HG03045 (cell line): ENCODE data around the gene GRPEL1.
A peak's percentile ranks its signal among the peaks of the same experiment; 100 is the strongest.
"Not testable (repeated sequence)": the region's sequence is repeated elsewhere in the genome, so short reads cannot be mapped to it uniquely, and the experiment has no call there.

Source experiments
- ATAC-seq: cut with Tn5 transposase; IDR thresholded peaks from one replicate; pipeline ENCODE4 v1.9.1; 2021; ENCODE audit warnings: mild to moderate bottlenecking, moderate library complexity; ENCODE audit not compliant: unreplicated experiment

GRPEL1 gene

DNA sequence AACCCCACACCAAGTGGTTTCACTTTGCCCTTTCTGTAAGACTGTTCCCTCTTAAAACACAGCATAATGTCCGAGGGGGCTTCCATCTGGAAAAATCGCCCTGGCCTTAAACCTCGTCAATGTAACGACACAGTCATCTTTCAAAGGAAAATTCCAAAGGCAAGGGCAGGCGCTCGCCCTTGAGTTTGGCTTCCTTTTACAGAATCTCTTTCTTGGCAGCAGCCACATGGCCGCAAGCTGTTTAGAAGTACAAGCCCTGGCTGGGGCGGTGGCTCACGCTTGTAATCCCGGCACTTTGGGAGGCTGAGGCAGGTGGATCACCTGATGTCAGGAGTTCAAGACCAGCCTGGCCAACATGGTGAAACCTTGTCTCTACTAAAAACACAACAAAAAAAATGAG lies 27.1 kb upstream of the GRPEL1 start:
- no peak for ATAC-seq

DNA sequence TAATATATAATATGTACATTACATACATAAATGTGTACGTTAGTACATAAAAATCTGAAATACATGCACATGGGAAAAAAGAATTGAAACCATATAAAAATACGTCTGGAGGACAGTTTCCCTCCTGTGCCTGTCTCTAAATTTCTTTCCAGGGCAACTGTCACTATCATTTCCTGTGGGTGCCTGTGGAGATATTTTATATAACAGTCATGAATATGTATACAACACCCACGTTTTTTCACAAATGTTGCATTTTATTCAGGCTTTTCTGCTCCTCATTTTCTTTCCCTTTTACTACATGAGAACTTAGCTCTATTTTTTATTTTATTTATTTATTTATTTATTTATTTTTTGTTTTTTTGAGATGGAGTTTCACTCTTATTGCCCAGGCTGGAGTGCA lies 24.2 kb upstream of the GRPEL1 start:
- no peak for ATAC-seq

DNA sequence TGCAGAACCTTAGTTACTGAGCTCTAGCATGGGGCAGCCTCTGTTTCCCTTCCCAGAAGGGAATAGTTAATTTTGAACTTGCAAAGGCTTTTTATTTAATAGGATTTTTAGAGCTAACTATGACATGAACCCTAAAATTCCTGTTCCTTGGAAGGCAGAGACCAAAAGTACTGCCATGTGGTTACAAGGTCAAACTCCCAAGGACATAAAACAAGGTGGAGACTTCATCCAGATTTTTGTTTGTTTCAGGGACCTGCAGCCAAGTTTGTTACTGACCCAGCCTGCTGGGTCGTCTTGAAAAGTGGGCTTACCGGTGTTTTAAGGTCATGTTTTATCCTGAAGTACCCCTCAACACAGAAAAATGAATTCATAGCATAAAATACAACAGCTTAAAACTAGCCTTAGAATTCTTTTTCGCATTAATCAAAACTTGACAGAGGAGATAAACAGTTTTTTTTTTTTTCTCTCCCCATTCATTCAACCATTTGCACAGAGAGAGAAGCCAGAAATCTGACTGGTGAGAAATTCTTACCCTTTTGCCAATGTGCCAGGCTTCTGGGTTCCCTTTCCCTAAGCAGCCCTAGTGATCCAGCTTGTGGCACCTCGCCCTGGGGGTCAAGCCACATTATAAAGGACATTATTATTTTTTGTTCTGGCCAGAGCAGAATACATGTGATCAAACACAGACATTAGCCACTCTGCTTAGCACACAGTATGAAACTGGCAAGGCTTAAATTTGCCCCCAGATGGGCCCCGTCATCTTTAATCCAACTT lies 21.5 kb upstream of the GRPEL1 start:
- no peak for ATAC-seq

DNA sequence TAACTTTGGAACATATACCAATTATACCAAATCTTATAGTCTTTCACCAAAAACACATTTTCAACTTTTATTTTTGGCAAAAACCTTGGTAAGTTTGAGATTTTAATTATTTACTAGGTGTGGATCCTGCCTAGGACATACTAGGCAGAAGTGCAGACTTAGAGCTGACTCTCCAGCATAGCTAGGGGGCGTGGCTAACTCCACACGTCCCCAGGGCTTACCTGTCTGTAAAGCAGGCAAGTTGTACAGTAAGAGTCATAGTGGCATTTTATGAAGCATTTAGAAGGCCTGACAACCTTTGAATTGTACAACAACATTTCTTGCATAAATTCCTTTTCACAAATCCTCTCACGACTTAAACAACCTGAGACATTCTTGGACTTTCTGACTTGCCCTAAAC lies 19.2 kb upstream of the GRPEL1 start:
- ATAC-seq = no peak

DNA sequence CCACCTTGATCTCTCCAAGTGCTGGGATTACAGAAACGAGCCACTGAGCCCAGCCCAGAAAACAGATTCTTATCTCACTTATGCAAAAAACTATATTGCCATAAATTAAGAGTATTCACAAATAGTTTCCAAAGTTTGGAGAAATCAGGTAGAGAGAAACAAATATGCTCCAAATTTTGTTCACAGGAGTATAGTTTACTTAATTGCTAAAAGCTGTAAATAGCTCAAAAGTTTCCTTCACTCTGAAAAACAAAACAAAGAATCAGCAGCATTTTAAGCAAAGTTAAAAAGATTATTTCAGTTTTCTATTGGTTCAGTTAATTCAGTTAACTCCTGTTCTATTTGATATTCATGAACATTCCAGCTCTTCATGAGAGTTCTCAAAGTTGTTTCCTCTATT lies 18.5 kb upstream of the GRPEL1 start:
- ATAC-seq = no peak

DNA sequence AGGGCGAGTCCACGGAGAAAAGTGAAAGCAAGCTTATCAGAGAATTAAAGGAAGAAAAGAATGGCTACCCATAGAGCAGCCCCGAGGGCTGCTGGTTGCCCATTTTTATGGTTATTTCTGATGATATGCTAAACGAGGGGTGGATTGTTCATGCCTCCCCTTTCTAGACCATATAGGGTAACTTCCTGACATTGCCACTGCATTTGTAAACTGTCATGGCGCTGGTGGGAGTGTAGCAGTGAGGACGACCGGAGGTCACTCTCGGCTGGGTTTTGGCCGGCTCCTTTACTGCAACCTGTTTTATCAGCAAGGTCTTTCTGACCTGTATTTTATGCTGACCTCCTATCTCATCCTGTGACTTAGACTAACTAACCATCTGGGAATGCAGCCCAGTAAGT lies 16.7 kb upstream of the GRPEL1 start:
- not testable (repeated sequence) for ATAC-seq

DNA sequence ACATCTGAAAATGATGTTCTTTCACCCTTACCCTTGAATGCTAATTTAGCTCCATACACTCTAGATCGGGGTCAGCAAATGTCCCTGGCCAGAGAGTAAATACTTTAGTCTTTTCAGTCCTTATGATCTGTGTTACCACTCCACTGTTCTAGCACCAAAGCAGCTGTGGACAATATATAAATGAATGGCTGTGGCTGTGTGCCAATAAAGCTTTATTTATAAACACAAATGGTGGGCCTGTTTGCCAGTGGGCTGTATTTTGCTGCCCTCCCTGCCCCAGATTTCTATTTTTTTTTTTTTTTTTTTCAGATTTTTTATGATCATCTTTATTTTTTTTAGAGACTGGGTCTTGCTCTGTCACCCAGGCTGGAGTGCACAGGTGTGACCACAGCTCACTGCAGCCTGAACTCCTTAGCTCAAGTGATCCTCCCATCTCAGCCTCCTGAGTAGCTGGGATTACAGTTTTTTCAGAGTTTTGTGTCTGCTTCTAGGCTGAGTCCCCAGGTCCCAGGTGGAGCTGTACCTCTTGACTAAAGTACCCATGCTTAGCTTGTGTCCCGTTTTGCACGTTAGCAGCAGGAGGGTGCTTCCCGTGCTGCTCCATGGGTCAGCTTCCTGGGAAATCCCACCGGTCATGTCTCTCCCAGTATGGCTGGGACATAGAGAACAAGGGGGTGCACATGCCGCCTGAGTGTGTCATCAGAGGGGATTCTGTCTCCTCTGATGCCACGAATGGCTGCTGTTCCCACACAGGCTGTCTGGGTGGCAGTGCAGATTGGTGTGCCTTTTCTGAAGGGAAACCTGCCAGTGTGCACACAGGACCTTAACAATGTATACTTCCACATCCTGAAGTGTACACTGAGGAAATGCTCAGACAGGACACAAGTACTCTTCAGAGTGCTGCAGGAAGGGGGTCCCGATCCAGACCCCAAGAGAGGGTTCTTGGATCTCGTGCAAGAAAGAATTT lies 16.0 kb upstream of the GRPEL1 start:
- no peak for ATAC-seq

DNA sequence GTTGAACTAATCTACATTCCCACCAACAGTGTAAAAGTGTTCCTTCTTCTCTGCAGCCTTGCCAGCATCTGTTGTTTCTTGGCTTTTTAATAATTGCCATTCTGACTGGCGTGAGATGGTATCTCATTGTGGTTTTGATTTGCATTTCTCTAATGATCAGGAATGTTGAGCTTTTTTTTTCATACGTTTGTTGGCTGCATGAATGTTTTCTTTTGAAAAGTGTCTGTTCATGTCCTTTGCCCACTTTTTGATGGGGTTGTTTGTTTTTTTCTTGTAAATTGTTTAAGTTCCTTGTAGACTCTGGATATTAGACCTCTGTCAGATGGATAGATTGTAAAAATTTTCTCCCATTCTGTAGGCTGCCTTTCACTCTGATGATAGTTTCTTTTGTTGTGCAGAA lies 12.0 kb upstream of the GRPEL1 start:
- ATAC-seq = not testable (repeated sequence)

DNA sequence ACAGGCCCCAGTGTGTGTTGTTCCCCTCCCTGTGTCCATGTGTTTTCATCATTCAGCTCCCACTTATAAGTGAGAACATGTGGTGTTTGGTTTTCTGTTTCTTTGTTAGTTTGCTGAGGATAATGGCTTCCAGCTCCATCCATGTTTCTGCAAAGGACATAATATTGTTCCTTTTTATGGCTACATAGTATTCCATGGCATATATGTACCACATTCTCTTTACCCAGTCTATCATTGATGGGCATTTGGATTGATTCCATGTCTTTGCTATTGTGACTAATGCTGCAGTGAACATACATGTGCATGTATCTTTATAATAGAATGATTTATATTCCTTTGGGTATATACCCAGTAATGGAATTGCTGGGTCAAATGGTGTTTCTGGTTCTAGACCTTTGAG lies 11.6 kb upstream of the GRPEL1 start:
- ATAC-seq = not testable (repeated sequence)

DNA sequence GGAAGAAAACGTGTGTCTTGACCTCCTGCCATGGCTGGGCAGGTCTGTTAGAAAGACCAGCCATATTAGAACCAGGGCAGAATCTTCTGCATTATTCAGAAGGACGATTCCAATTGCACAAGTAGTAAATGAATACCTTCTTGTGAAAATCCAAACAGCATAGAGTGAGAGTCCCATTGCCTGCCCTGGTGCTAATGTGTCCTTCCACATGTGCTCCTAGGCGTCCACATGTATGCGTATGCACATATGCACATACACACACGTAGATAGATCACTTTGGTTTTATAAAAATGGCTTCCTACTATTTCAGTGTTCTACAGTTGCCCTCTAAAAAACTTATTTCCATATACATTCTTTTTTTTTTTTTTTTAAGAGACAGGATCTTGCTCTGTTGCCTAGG lies 10.2 kb upstream of the GRPEL1 start:
- ATAC-seq = no peak

DNA sequence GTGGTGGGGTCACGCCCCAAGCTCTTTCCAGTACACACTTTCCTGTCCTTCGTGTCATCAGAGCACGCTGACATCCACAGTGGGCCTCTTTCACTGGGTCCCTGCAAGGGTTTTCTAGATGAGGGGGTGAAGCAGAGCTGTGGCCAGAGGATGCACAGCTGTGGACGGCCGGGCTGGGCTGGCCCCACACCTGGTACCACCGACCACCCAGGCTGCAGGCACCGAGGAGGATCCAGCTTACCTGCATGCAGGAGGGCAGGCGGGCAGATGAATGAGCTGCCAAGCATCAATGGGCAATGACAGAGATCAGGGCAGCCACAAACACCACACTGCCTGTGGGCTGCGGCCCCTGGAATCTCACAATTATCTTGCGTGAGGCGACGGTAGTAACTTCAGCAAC lies 9.5 kb upstream of the GRPEL1 start:
- ATAC-seq = no peak

DNA sequence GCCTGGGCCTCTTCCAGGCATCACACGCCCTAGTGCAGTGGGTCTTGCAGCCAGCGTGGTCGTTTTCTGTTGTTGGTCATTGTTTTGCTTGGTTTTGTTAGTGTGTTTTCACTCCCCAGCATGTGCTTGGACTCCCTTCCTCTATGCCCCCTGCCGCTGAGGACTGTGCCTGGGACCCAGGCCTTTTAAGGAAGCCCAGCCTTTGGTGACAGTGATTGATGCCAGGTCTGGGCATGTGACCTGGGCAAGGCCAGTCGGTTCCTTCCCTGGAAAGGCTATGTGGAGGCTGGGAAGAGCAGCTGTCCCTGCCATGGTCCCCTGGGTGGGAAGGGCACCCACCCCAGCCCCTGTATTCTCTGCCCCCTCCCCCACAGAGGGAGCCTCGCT lies 8.8 kb upstream of the GRPEL1 start:
- ATAC-seq = no peak

DNA sequence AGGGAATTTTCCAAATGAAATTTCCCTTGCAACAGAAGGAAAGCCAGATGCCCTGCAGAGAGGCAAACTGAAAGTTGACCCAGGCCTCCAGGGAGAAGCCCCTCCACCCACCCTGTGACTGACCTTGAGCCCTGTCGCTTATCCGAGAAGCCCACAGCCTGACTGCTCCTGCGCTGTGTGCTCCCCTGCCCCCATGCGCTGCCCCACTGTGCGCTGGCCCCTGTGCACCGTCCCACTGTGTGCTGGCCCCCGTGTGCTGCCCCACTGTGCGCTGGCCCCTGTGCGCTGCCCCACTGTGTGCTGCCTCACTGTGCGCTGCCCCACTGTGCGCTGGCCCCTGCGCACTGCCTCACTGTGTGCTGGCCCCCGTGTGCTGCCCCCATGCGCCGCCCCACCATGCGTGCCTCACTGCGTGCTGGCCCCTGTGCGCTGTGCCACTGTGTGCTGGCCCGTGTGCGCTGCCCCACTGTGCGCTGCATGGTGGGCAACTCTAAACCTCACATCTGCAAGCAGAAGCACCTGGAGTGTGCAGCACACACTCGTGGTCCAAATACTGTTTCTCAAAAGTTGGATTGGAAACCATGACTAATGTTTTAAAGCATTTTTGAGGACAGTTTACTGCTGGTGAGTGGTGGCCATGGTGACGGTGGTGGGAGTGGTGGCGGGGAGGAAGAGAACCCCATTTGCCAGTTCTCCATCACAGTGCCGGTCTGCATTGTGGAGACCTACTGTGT lies 8.3 kb upstream of the GRPEL1 start:
- ATAC-seq = no peak

DNA sequence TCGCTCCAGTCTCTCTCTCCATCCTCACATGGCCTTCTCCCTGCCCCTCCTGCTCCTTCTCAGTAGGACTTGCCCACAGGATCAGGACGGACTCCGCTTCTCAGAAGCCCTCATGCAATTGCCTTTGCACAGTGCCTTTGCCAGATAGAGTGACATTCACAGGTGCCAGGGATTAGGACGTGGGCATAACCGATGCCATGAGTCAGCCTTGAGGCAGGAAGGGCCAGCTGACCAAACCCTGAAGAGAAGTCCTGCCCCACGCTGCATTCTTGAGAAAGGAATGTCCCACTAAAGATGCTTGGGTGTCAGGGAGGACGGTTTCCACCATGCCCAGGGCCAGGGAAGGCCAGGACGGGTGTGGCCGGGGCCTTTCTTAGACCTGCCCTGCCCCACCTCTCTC lies 6.6 kb upstream of the GRPEL1 start:
- no peak for ATAC-seq

DNA sequence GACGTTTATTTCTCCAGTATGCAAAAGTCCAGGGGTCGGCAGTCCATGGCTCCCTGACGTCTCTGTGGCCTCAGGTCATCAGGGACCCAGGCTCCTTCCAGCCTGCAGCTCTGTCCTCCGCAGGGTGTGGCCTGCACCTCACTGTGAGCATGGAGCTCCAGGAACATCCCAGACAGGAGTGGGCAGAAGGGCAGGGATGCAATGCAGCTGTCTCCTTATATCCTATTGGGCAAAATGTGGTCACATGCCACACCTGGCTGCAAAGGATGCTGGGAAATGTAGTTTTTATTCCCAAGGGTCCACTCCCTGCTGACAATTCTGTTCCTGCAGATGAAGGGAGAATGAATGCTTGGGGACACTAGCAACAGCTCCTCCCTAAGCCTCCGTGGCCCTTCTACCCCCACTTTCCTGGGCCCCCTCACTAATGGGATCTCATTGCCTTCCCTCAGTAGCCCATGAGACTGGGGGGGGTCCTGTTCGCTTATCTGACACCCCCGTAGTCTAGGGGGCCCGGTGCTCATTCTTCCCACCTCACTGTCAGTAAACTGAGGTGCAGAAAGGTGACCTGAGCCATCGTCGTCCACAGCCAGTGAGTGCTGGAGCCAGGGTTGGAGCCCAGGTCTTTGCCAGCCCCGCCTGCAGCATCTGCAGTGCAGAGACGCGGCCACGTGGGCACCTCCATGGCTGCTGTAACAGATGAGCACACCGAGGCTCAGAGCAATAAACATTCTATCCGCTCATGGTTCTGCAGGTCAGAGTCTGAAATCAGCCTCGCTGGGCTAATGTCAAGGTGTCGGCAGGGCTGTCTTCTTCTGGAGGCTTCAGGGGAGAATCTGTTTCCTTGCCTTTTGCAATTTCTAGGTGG lies 5.9 kb upstream of the GRPEL1 start:
- ATAC-seq = no peak

DNA sequence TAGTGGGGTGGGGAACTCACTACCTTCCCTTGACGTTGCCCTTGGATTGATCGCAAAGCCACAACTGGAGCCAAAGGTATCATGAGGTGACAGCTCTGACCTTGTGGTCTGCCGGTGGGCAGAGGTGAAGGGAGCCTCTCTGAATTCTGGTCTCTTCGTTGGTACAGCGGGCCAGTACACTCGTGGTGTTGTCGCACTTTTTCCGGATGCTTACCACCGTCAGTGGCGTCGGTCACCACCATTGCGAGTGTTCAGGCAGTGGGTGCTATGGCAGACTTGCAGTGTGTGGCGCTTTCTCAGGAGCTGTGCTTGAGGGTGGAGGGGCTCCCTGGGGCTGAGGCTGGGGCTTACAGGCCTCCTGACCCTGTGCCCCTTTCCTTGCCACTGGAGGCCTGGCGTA lies 5.2 kb upstream of the GRPEL1 start:
- ATAC-seq = no peak

DNA sequence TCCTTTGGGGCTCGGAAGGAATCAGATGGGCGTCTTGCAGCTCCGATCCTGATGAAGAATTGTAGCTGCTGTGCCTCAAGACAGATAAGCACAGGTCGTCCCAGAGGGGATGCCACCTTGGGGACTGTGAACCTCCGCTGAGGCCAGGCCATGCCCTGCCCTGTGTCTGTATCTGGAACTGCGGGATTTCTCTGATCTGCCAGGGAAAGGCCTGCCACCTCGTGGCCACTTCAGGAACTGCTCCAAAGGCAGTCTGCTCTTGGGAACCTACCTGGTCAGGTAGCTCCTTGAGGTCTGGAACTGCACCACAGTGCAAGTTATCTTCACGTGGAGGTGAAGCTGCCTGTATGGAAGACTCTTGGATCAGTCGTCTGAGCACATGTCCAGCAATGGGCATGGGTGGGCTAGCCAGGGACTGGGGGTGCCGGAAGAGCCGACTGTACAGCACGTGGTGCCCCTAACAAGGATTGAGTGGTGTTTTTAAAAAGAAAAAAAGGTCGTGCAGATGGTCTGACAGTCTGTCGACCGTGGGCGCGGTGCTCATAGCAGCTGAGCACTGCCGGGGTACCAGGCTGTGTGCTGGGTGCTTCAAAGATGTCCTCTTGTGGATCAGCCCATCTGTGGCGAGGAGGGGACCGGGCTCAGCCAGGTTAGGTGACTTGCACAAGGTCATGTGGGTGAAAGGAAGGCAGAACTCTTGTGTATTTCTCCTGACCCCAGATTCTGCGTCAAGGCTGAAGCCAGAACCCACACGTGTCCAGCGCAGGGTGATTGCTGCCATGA lies 3.1 kb upstream of the GRPEL1 start:
- ATAC-seq = peak; percentile 35

DNA sequence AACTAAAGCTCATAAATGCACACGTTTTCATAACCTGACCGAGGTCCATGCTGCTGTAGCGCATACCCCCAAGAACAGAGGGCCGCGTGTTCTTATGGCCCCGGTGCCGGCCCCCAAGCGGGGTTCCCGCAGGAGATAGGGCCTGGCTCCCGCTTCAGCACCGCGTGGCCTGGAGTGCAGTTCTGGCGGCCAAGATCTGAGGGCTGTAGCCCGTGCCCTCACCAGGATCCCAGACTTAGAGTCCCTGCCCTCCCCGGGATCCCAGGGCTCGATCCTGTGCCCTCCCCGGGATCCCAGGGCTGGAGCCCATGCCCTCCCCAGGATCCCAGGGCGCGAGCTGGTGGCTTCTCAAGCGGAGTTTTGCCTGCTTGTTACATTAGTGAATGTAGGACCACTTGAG lies 1.0 kb upstream of the GRPEL1 start:
- no peak for ATAC-seq

DNA sequence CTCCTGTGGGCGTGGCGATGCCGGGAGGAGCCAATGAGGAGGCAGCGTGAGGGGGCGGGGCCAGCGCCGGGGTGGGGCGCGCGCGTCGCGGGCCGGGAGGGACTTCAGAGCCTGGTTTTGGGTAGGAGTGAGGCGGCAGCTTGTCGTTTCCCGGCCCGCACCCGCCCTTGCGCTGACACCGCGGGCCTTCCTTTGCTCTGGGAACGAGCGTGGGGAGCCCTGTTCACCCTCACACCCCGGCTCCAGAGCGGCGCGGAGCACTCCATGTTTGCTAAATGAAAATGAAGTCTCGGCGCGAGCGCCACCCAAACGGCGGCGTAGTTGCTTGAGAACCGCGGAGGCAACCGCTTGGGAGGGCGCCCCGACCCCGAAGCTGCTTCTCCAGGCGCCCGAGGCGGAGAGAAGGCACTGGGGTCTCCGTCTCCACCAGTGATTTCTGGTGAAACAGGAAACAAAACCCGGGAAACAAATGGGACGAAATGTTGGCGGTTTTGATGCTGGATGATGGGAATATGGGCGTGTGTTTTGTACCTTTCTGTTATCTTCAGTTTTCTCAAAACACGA lies 497 bp upstream of the GRPEL1 start:
- peak; percentile 9 for ATAC-seq

DNA sequence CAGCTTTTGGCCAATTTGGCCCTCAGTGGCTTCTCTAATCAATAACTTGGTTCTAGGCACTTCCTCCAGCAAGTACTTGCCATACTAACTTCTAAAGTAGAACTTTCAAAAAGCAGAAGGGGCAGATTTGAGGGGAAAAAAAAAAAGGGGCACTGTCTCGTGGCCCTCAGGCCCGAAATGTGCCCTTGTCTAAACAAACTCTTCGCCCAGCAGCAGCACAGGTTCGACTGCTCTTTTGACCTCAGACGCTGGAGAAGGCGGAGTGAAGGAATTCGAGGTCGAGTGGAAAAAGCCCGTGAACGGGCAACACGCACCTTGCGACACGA lies 775 bp downstream of the GRPEL1 start:
- no peak for ATAC-seq
